PC-3 (cell line): ENCODE measurements around the gene HYDIN. TPM values are rescaled to one million over a fixed set of nuclear protein-coding genes. Genes with fewer than 3 reads are reported as not detected.

Source experiments
- ATAC-seq: fragments of 200-7000 bp; cut with Tn5 transposase; 2 replicates; pipeline ENCODE4 v1.9.1; 2020; ENCODE audit warnings: mild to moderate bottlenecking, moderate library complexity
- BruUV-seq: library from RNA; stranded (reverse); fragments of 400-500 nt; replicated peaks from 2 replicates; lab custom pipeline; 2021; lab: Mats Ljungman, UMichigan
- CTCF ChIA-PET: fragments of 300-600 bp; sonication (Branson Sonifier 250); formaldehyde crosslinking; loops from one replicate; lab custom pipeline; 2022; ENCODE audit warnings: antibody characterized with exemption; lab: Charles Lee
- POLR2A ChIA-PET: fragments of 300-600 bp; sonication (Branson Sonifier 250); formaldehyde crosslinking; loops from one replicate; lab custom pipeline; 2022; ENCODE audit warnings: antibody characterized with exemption; ENCODE audit not compliant: unreplicated experiment; lab: Charles Lee
- DNase-seq: peaks from one replicate; pipeline ENCODE4 v3.0.0-alpha.2; 2015
- H2AFZ ChIP-seq: fragments of 300-600 bp; sonication (generic); 2 replicates; pipeline ENCODE4 v1.6.0; 2016; ENCODE audit warnings: antibody characterized with exemption, low read length
- H3F3A ChIP-seq: fragments of 300-600 bp; sonication (generic); one replicate; pipeline ENCODE4 v1.6.0; 2017; ENCODE audit warnings: antibody characterized with exemption, low read length, control low read depth, mild to moderate bottlenecking; ENCODE audit not compliant: unreplicated experiment
- H3K27ac ChIP-seq: fragments of 300-600 bp; sonication (generic); 2 replicates; pipeline ENCODE4 v1.5.1; 2016; ENCODE audit warnings: mild to moderate bottlenecking, low read length
- H3K27me3 ChIP-seq: fragments of 300-600 bp; sonication (generic); 2 replicates; pipeline ENCODE4 v1.6.1; 2016; ENCODE audit warnings: low read length, mixed read lengths
- H3K36me3 ChIP-seq: fragments of 300-600 bp; sonication (generic); 2 replicates; pipeline ENCODE4 v1.6.1; 2016; ENCODE audit warnings: low read depth, mixed run types, low read length, mixed read lengths
- H3K4me1 ChIP-seq: fragments of 300-600 bp; sonication (generic); 2 replicates; pipeline ENCODE4 v1.5.1; 2016; ENCODE audit warnings: low read length; ENCODE audit not compliant: insufficient read depth
- H3K4me2 ChIP-seq: fragments of 300-600 bp; sonication (generic); 2 replicates; pipeline ENCODE4 v1.6.0; 2016; ENCODE audit warnings: low read length
- H3K4me3 ChIP-seq: fragments of 300-600 bp; sonication (generic); 2 replicates; pipeline ENCODE4 v1.5.1; 2016; ENCODE audit warnings: mild to moderate bottlenecking, low read length, mixed read lengths
- H3K79me2 ChIP-seq: fragments of 300-600 bp; sonication (generic); 2 replicates; pipeline ENCODE4 v1.6.1; 2017; ENCODE audit warnings: low read length, mixed read lengths
- H3K9ac ChIP-seq: fragments of 300-600 bp; sonication (generic); 2 replicates; pipeline ENCODE4 v1.6.0; 2016; ENCODE audit warnings: mild to moderate bottlenecking, low read length
- H3K9me2 ChIP-seq: fragments of 300-600 bp; sonication (generic); replicated peaks from 2 replicates; pipeline ENCODE4 v1.6.1; 2016; ENCODE audit warnings: mixed run types, low read length, mixed read lengths
- H3K9me3 ChIP-seq: fragments of 300-600 bp; sonication (generic); 2 replicates; pipeline ENCODE4 v1.6.1; 2016; ENCODE audit warnings: low read length, mixed read lengths
- H4K20me1 ChIP-seq: fragments of 300-600 bp; sonication (generic); 2 replicates; pipeline ENCODE4 v1.6.1; 2016; ENCODE audit warnings: low read length, mixed read lengths
- CTCF ChIP-seq: fragments of 300-600 bp; sonication (generic); conservative IDR thresholded peaks from 2 replicates; pipeline ENCODE4 v1.5.1; 2017; ENCODE audit warnings: antibody characterized with exemption, low read depth, mild to moderate bottlenecking, low read length
- EZH2 ChIP-seq: fragments of 300-600 bp; sonication (generic); IDR thresholded peaks from one replicate; pipeline ENCODE4 v1.6.1; 2017; ENCODE audit warnings: antibody characterized with exemption, mild to moderate bottlenecking, low read length; ENCODE audit not compliant: unreplicated experiment
- EZH2phosphoT487 ChIP-seq: fragments of 300-600 bp; sonication (generic); IDR thresholded peaks from 2 replicates; pipeline ENCODE4 v1.6.1; 2018; ENCODE audit warnings: mild to moderate bottlenecking, antibody characterized with exemption, low read length, borderline replicate concordance
- intact Hi-C: fragments of 100-400 bp; cut with micrococcal nuclease; formaldehyde crosslinking; loops from 2 replicates; pipeline ENCODE4 v1.9.0; 2023
- total RNA-seq: library from RNA; depleted of rRNA; stranded (reverse); fragments of >200 nt; gene quantifications from 2 replicates; pipeline ENCODE4 v1.2.3, GENCODE V29; 2014

Gene HYDIN
- total RNA-seq, 1 experiment from 2014 or later: 0.69 TPM

DNA sequence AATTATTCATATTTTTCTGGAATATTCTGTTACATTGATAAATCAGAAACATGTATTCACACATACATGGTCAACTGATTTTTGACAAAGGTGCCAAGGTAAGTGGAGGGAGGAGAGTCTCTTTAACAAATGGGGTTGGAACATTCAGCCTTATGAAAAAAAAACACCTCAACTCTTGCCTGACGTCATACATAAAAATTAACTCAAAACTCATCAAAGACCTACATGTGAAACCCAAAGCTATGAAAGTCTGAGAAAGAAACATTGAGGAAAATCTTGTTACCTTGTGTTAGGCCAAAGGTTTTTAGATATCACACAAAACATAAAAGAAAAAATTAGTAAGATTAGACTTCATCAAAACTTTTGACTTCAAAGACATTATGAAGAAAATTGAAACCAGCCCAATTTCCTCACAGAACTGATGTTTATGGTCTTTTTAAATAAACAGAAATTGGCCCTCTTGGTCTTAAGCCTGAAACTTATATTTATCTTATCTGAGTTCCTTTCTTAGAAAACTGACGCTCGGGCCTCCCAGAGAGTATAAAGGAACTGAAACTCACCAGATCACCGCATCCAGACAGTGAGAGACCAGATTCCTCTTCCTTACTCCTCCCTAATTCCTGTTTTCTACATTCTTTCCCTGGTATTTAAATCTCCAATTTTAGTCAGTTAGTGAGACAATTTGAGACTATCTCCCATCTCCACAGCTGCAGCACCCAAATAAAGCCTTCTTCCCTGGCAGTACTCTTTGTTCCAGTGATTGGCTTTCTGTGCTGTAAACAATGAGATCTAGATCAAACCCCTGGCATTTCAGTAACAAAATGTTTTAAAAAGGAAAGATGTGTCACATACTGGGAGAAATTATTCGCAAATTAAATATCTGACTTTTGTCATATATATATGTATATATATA, 4.0 kb downstream of the HYDIN start:
- no peaks in the 10 kb centered on the region for H3K9me2 ChIP-seq
- H3K36me3 ChIP-seq: no peaks in the 10 kb centered on the region
- H3K27me3 ChIP-seq: no peaks in the 10 kb centered on the region
- no peak overlapping the region for H3K4me2 ChIP-seq
- H2AFZ ChIP-seq: no peak overlapping the region
- intact Hi-C loops: no loop called here
- BruUV-seq: no TSS peak
- H3K4me1 ChIP-seq: no peaks in the 10 kb centered on the region
- 0 out of 2 replicates have a peak, but pooled peaks cover 8% of the 10 kb centered on the region for H3K9me3 ChIP-seq
- no peak for DNase-seq
- H3F3A ChIP-seq: no peaks in the 10 kb centered on the region
- no peak for TF ChIP-seq EZH2phosphoT487
- no peak for TF ChIP-seq EZH2
- TF ChIP-seq CTCF: no peak
- H3K9ac ChIP-seq: no peak overlapping the region
- ChIA-PET CTCF (no interaction called here), POLR2A (no interaction called here)
- ATAC-seq: no peak
- no peak overlapping the region for H3K4me3 ChIP-seq
- no peaks in the 10 kb centered on the region for H3K79me2 ChIP-seq
- H4K20me1 ChIP-seq: no peaks in the 10 kb centered on the region
- H3K27ac ChIP-seq: no peak overlapping the region

GRCh38 chr16:71225145-71225544, 5.4 kb downstream of the HYDIN start:
- TF ChIP-seq EZH2 (no peak), CTCF (no peak), EZH2phosphoT487 (no peak)
- Histone ChIP-seq H3K36me3 (no peaks in the 10 kb centered on the region), H3K9me2 (no peaks in the 10 kb centered on the region), H3K79me2 (no peaks in the 10 kb centered on the region), H3K9me3 (0 out of 2 replicates have a peak, but pooled peaks cover 8% of the 10 kb centered on the region), H4K20me1 (no peaks in the 10 kb centered on the region), H3K27me3 (no peaks in the 10 kb centered on the region), H3K4me3 (no peak overlapping the region), H3F3A (no peaks in the 10 kb centered on the region), H2AFZ (no peak overlapping the region), H3K4me1 (no peaks in the 10 kb centered on the region), H3K4me2 (no peak overlapping the region), H3K9ac (no peak overlapping the region), H3K27ac (no peak overlapping the region)
- ChIA-PET POLR2A (no interaction called here), CTCF (no interaction called here)
- ATAC-seq: no peak
- no TSS peak for BruUV-seq
- intact Hi-C loops: no loop called here
- no peak for DNase-seq
